GM12878 (cell line): ENCODE data around the gene SNHG17. TPM values are rescaled to one million over a fixed set of nuclear protein-coding genes. Genes with fewer than 3 reads are reported as not detected.

Experiments
- ATAC-seq: fragments of 200-7000 bp; cut with Tn5 transposase; 3 replicates; pipeline ENCODE4 v1.9.1; 2020; ENCODE audit warnings: mild to moderate bottlenecking, moderate library complexity
- BruUV-seq: library from RNA; stranded (reverse); fragments of 400-500 nt; replicated peaks from 2 replicates; lab custom pipeline; 2021; lab: Mats Ljungman, UMichigan
- CTCF ChIA-PET: fragments of 300-600 bp; sonication (Branson Sonifier 250); formaldehyde crosslinking; extraction: SDS; loops from one replicate; lab custom pipeline; 2021; ENCODE audit warnings: inconsistent platforms; lab: Yijun Ruan, JAX
- POLR2A ChIA-PET: fragments of 350-600 bp; formaldehyde crosslinking; extraction: SDS; loops from one replicate; lab custom pipeline; 2021; ENCODE audit warnings: inconsistent platforms; lab: Charles Lee
- RAD21 ChIA-PET: fragments of 300-600 bp; sonication (Branson Sonifier 250); formaldehyde crosslinking; loops from one replicate; lab custom pipeline; 2023; ENCODE audit warnings: antibody characterized with exemption; ENCODE audit not compliant: unreplicated experiment; lab: Charles Lee
- SMC1A ChIA-PET: fragments of 300-600 bp; sonication (Branson Sonifier 250); formaldehyde crosslinking; loops from one replicate; lab custom pipeline; 2023; ENCODE audit not compliant: unreplicated experiment, uncharacterized antibody; lab: Charles Lee
- DNase-seq: peaks from one replicate; pipeline ENCODE4 v3.0.0-alpha.2; 2011; ENCODE audit warnings: low read depth, low spot score
- FAIRE-seq: peaks from 3 replicates; lab custom pipeline; 2011; peaks lifted over from hg19 to GRCh38; lab: Jason Lieb, UNC
- H2AFZ ChIP-seq: 2 replicates; pipeline ENCODE4 v1.6.0; 2011; ENCODE audit warnings: low read depth, low read length, control low read depth; ENCODE audit not compliant: control insufficient read depth
- H3K27ac ChIP-seq: 2 replicates; pipeline ENCODE4 v1.5.1; 2011; ENCODE audit warnings: control low read depth; ENCODE audit not compliant: control insufficient read depth, insufficient read depth
- H3K27me3 ChIP-seq, 2 experiments: replicated peaks in 1 of 2; 2 replicates each; pipeline versions ENCODE4 v1.6.0 to v1.6.1; 2011; ENCODE audit warnings: low read length in 1 of 2; ENCODE audit not compliant: control insufficient read depth in 2 of 2, insufficient read depth in 2 of 2
- H3K36me3 ChIP-seq, 2 experiments: 2 replicates each; pipeline ENCODE4 v1.5.1; 2011; ENCODE audit warnings: low read length in 1 of 2; ENCODE audit not compliant: control insufficient read depth in 2 of 2, insufficient read depth in 2 of 2
- H3K4me1 ChIP-seq: 2 replicates; pipeline ENCODE4 v1.6.1; 2011; ENCODE audit warnings: mild to moderate bottlenecking, low read length, moderate library complexity, mixed read lengths; ENCODE audit not compliant: control insufficient read depth, insufficient read depth
- H3K4me2 ChIP-seq: 2 replicates; pipeline ENCODE4 v1.6.0; 2011; ENCODE audit warnings: control low read depth; ENCODE audit not compliant: control insufficient read depth, insufficient read depth
- H3K4me3 ChIP-seq: fragments of 200-600 bp; sonication (generic); 2 replicates; pipeline ENCODE4 v1.5.1; 2016
- H3K79me2 ChIP-seq: 2 replicates; pipeline ENCODE4 v1.6.0; 2011; ENCODE audit warnings: low read length; ENCODE audit not compliant: control insufficient read depth, insufficient read depth
- H3K9ac ChIP-seq: 2 replicates; pipeline ENCODE4 v1.8.0; 2011; ENCODE audit warnings: low read length, control low read depth, mixed read lengths; ENCODE audit not compliant: control insufficient read depth, insufficient read depth
- H3K9me3 ChIP-seq: replicated peaks from 3 replicates; pipeline ENCODE4 v1.5.1; 2011; ENCODE audit warnings: mild to moderate bottlenecking, low read length; ENCODE audit not compliant: control insufficient read depth, insufficient read depth
- H4K20me1 ChIP-seq: 2 replicates; pipeline ENCODE4 v1.6.0; 2011; ENCODE audit not compliant: control insufficient read depth, insufficient read depth
- GABPA ChIP-seq: IDR thresholded peaks from 2 replicates; pipeline ENCODE4 v1.6.1; 2014; ENCODE audit warnings: antibody characterized with exemption, low read depth, mild to moderate bottlenecking, inconsistent platforms
- HCFC1 ChIP-seq: fragments of 150-350 bp; IDR thresholded peaks from 2 replicates; pipeline ENCODE4 v1.6.1; 2014; ENCODE audit warnings: low read length
- HDGF ChIP-seq: fragments of 450-650 bp; IDR thresholded peaks from 2 replicates; pipeline ENCODE4 v1.6.1; 2016; ENCODE audit warnings: antibody characterized with exemption
- IRF3 ChIP-seq: fragments of 450-650 bp; IDR thresholded peaks from 2 replicates; pipeline ENCODE4 v1.6.1; 2014; ENCODE audit warnings: mild to moderate bottlenecking
- MLLT1 ChIP-seq: fragments of 450-650 bp; IDR thresholded peaks from 2 replicates; pipeline ENCODE4 v1.6.1; 2016; ENCODE audit warnings: mild to moderate bottlenecking
- NFYB ChIP-seq: IDR thresholded peaks from 2 replicates; pipeline ENCODE4 v1.6.1; 2011; ENCODE audit warnings: low read depth, mild to moderate bottlenecking, low read length, improper control_type of control experiment, moderate library complexity; ENCODE audit not compliant: insufficient read depth
- RB1 ChIP-seq: fragments of 450-650 bp; formaldehyde crosslinking; IDR thresholded peaks from 2 replicates; pipeline ENCODE4 v1.6.1; 2017; ENCODE audit warnings: mild to moderate bottlenecking, borderline replicate concordance
- RFX5 ChIP-seq: IDR thresholded peaks from 2 replicates; pipeline ENCODE4 v1.6.1; 2011; ENCODE audit warnings: low read depth, low read length, improper control_type of control experiment
- RUNX3 ChIP-seq: IDR thresholded peaks from 2 replicates; pipeline ENCODE4 v1.6.1; 2012; ENCODE audit warnings: low read length, inconsistent platforms
- SIX5 ChIP-seq: IDR thresholded peaks from 2 replicates; pipeline ENCODE4 v1.6.1; 2011; ENCODE audit warnings: mild to moderate bottlenecking, low read depth, low read length, moderate library complexity; ENCODE audit not compliant: severe bottlenecking
- SRF ChIP-seq, 2 experiments: IDR thresholded peaks; 2 replicates each; pipeline ENCODE4 v1.6.1; 2011; ENCODE audit warnings: low read depth in 2 of 2, low read length in 2 of 2, mild to moderate bottlenecking in 1 of 2, moderate library complexity in 1 of 2
- TARDBP ChIP-seq: IDR thresholded peaks from 2 replicates; pipeline ENCODE4 v1.6.1; 2016; ENCODE audit warnings: borderline replicate concordance
- TBL1XR1 ChIP-seq: IDR thresholded peaks from 2 replicates; pipeline ENCODE4 v1.6.1; 2012; ENCODE audit warnings: low read depth, low read length, improper control_type of control experiment
- USF2 ChIP-seq: IDR thresholded peaks from 2 replicates; pipeline ENCODE4 v1.6.1; 2011; ENCODE audit warnings: low read depth, low read length, improper control_type of control experiment, borderline replicate concordance
- ZBED1 ChIP-seq: IDR thresholded peaks from 2 replicates; pipeline ENCODE4 v1.6.1; 2016; ENCODE audit warnings: borderline replicate concordance
- ZBTB33 ChIP-seq: fragments of 450-650 bp; IDR thresholded peaks from 2 replicates; pipeline ENCODE4 v1.6.1; 2017; ENCODE audit warnings: mild to moderate bottlenecking
- WGBS: methylation state at CpG from one replicate; pipeline ENCODE4 v1.1.6; 2016; ENCODE audit warnings: low lambda C conversion rate; ENCODE audit not compliant: insufficient replicate concordance, insufficient coverage; ENCODE audit errors: missing lambda C conversion rate; 5-methylcytosine and 5-hydroxymethylcytosine counted together
- in situ Hi-C: fragments of 300-500 bp; cut with MboI; formaldehyde crosslinking; loops from 9 replicates; pipeline ENCODE4 v1.14.3; 2018; ENCODE audit warnings: mixed read lengths
- intact Hi-C: fragments of 100-400 bp; cut with micrococcal nuclease; formaldehyde crosslinking; loops from one replicate; pipeline ENCODE4 v1.14.2; 2022; ENCODE audit not compliant: unreplicated experiment
- polyA plus RNA-seq, 11 experiments: library from polyadenylated mRNA; depleted of rRNA in 4 of 11; unstranded in 6 of 11; stranded (reverse) in 5 of 11; fragments of >200 nt; fragmentation: Nextera tagmentation in 4 of 11; fragmentation: Illumina TruSeq in 1 of 11; extraction: Ambion mirVana in 4 of 11; extraction: Trizol in 1 of 11; gene quantifications; 1 replicate in 1 of 11; 2 replicates in 10 of 11; pipeline versions ENCODE4 v1.2.1 to v1.2.3, GENCODE V29; 2011 to 2016; ENCODE audit warnings: inconsistent platforms in 2 of 11, missing spikeins in 2 of 11, low read depth in 1 of 11
- total RNA-seq, 4 experiments: library from RNA; depleted of rRNA in 3 of 4; stranded (reverse); fragments of >200 nt in 3 of 4; fragmentation: Illumina TruSeq in 1 of 4; extraction: Trizol in 1 of 4; gene quantifications; 2 replicates each; pipeline versions ENCODE4 v1.2.1 to v1.2.3, GENCODE V29; 2013 to 2021

The SNHG17 gene
- total and polyA plus RNA-seq, 10 of the 15 experiments (the other 5 are each of a cell fraction or from before 2014, with no cell fraction given): 20.8 to 63.0 (median 33.9) TPM

- BruUV-seq: no TSS peak
- no peaks in the 10 kb centered on the region for H3K4me1 ChIP-seq
- H3K4me3 ChIP-seq: no peak overlapping the region
- TF ChIP-seq MLLT1: no peak
- TF ChIP-seq GABPA: no peak
- no peak for TF ChIP-seq RB1
- TF ChIP-seq TARDBP: no peak
- no peak for TF ChIP-seq IRF3
- TF ChIP-seq ZBED1: no peak
- TF ChIP-seq HDGF: no peak
- no peak for TF ChIP-seq NFYB
- no peak for TF ChIP-seq HCFC1
- no peak for TF ChIP-seq SIX5
- no peak for TF ChIP-seq RUNX3
- TF ChIP-seq TBL1XR1: no peak
- no peak for TF ChIP-seq ZBTB33
- TF ChIP-seq USF2: no peak
- TF ChIP-seq RFX5: no peak
- no peak for TF ChIP-seq SRF (IDR thresholded peaks at IDR 0.05; ENCODE audit: low read depth in 2 of 2, low read length in 2 of 2)
- no peaks in the 10 kb centered on the region for H3K9me3 ChIP-seq
- no peaks in the 10 kb centered on the region for H3K36me3 ChIP-seq
- intact Hi-C loops: no loop called here
- DNase-seq (no peak), ATAC-seq (no peak), FAIRE-seq (no peak)
- no peaks in the 10 kb centered on the region for H3K79me2 ChIP-seq
- no peak overlapping the region for H3K4me2 ChIP-seq
- ChIA-PET CTCF (no interaction called here), POLR2A (no interaction called here), RAD21 (no interaction called here), SMC1A (no interaction called here)
- H4K20me1 ChIP-seq: no peaks in the 10 kb centered on the region
- no peak overlapping the region for H3K9ac ChIP-seq
- H2AFZ ChIP-seq: no peak overlapping the region
- H3K27me3 ChIP-seq: no peaks in the 10 kb centered on the region
- in situ Hi-C loops: no loop called here
- 52% methylated on average over 11 of the region's 11 CpGs for WGBS
- no peak overlapping the region for H3K27ac ChIP-seq
Observed at GRCh38 chr20:38377039-38377685, 58.0 kb downstream of the SNHG17 start.
